Posterior vena cava (tissue), 2 donors: ENCODE measurements around the gene SEMA5B. TPM values are rescaled to one million over a fixed set of nuclear protein-coding genes. Genes with fewer than 3 reads are reported as not detected.

Experiments used
- DNase-seq: peaks from one replicate; pipeline ENCODE4 v3.0.0-alpha.2; 2020; ENCODE audit warnings: low spot score
- intact Hi-C, 2 donors: fragments of 100-400 bp; cut with DNase I; formaldehyde crosslinking; loops; one replicate each; pipeline versions ENCODE4 v1.14.1 to v1.14.2; 2022 to 2023
- long read RNA-seq, 2 donors: library from polyadenylated mRNA; unstranded; transcript quantifications; one replicate each; pipeline ENCODE4 v2.0.0, GENCODE V29; 2020 to 2021
- total RNA-seq, 2 donors: library from RNA; stranded (reverse); fragmentation: NEBNext Ultra II Directional; extraction: Animal tissue kit (Norgen Biotek cat#: 25700); gene quantifications; one replicate each; pipeline ENCODE4 v1.2.1, GENCODE V29; 2021
- donor health status: DM: yes; HTN: yes; CAD: no.
- donor health status: DM: yes; HTN: yes; CAD: no.

Gene SEMA5B
- total RNA-seq: 1 to 10 TPM in 1 of 2 donors, under 1 TPM in 1; 0.93 to 1.3 TPM
- long read RNA-seq, donor 1, partial matches to known transcripts: 1 of 1 reads
- long read RNA-seq, donor 1, other reads (novel, unspliced or antisense): 0 of 1 reads
- long read RNA-seq, donor 2, partial matches to known transcripts: 0 of 3 reads
- long read RNA-seq, donor 2, other reads (novel, unspliced or antisense): 3 of 3 reads

GRCh38 chr3:123027292-123028232 is at the start of gene SEMA5B:
Gene SEMA5B, minus strand, starts transcription at chr3:123027763. Its CDS starts 66,500 bp downstream, at chr3:122961263.
- DNase-seq: peak; percentile 81
- intact Hi-C loops: loop anchor here (2.0 kb wide), 3 partner anchors 27 to 85 kb away; no protein-coding TSS in a partner anchor

- intact Hi-C loops: no loop called here
- DNase-seq: no peak
Measured at GRCh38 chr3:123076496-123077418, 49.2 kb upstream of the SEMA5B start.

DNA sequence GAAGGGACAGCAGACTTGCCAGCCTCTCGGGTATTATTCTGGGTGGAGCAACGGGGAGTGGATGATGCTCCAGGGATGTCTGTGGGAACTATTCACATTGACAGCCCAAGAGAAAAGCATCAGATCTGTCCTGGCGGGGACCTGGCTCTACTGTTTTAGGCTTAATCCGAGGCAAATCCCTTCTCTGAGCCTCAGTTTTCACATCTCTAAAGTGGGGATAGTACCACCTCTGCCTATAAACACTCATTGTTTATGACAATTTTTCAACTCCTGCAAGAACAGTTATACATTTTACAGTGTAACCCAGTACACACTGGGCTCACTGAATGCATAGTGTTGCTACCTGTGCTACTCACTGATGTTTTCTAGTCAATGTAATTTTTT is 48.5 kb upstream of the SEMA5B start:
- no peak for DNase-seq
- intact Hi-C loops: no loop called here

- intact Hi-C loops: no loop called here
- no peak for DNase-seq
Measured at GRCh38 chr3:123075359-123075758, 47.8 kb upstream of the SEMA5B start.

- DNase-seq: no peak
- intact Hi-C loops: no loop called here
Measured at GRCh38 chr3:123072564-123072963, 45.0 kb upstream of the SEMA5B start.

GRCh38 chr3:123072152-123072551 is 44.6 kb upstream of the SEMA5B start:
- intact Hi-C loops: no loop called here
- DNase-seq: no peak

DNA sequence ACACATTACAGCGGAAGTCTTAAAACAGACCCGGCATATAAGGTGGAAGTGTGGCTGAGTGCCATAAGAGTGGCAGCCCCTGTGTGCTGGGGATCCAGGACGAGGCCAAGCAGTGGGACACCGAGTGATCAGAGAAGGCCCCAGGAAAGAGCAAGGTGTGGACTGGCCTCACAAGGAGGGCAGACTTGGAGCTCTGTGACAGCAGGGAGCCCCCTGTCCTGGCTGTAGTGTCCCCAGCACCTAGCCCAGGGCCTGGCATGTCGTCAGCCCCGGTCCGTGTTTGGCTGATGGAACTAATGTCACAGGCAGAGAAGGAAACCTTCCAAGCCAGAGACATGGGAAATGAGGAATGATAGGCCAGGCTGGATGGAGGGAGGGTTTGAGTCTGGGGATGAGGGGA is 44.0 kb upstream of the SEMA5B start:
- intact Hi-C loops: no loop called here
- DNase-seq: no peak

DNA sequence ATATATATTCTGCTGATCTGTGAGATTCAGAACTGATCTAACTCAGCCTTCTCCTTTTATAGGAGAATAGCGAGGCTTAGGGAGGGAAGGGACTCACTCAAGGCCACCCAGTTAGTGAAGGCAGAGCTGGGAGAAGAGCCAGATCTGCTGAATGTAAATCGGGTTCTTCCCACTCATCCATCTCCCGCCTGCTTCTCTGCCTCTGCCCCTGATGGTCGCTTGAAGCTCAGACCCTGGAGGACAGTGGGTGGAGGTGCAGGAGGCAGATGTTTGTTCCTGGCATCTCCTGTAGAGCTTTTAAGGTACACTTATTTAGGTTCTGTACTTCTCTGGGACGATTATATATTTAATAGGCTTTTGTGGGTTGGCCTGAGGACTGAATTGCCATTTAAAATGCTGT is 43.6 kb upstream of the SEMA5B start:
- DNase-seq: no peak
- intact Hi-C loops: no loop called here

- DNase-seq: no peak
- intact Hi-C loops: no loop called here
Measured at GRCh38 chr3:123070510-123070909, 42.9 kb upstream of the SEMA5B start.

GRCh38 chr3:123068601-123069381 is 41.2 kb upstream of the SEMA5B start:
- DNase-seq: no peak
- intact Hi-C loops: no loop called here

GRCh38 chr3:123067689-123068600 is 40.4 kb upstream of the SEMA5B start:
- DNase-seq: no peak
- intact Hi-C loops: no loop called here

GRCh38 chr3:123066896-123067688 is 39.5 kb upstream of the SEMA5B start, which contains the start of gene PDIA5:
Gene PDIA5, plus strand, starts transcription at chr3:123067025. Its CDS starts 140 bp downstream, at chr3:123067165.
- intact Hi-C loops: no loop called here
- DNase-seq: peak; percentile 97

DNA sequence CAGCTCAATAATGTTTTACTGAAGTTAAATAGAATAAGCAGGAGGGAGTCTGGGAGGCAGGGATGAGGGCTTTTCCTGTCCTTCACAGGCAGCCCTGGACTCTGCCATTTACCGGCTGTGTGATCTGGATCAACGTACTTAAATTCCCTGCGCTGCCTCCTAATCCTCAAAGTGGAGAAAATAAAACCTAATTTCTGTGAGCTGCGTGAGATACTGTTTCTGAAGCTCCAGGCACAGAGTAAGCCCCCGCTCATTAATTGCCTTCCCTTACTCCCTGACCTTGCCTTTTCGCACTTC is 39.0 kb upstream of the SEMA5B start:
- intact Hi-C loops: no loop called here
- DNase-seq: no peak

DNA sequence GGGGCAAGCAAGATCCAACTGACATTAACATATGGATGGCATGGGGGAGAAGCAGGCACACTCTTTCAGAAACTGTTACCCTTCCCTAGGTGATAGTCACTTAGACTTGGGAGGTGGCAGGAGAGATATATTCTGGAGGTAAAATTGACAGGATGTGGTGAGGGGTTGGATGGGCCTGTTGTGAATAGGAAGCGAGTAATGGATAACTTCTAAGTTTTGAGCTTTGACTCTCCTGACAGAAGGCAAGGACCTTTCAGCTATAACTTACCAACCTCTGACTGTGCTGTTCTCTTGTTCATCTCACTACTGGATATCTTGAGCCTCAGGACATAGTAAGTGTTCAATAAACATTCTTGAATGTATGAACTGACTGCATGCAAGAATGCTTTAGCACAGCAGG is 37.4 kb upstream of the SEMA5B start:
- intact Hi-C loops: no loop called here
- no peak for DNase-seq

- no peak for DNase-seq
- intact Hi-C loops: no loop called here
Measured at GRCh38 chr3:123064506-123064905, 36.9 kb upstream of the SEMA5B start.

DNA sequence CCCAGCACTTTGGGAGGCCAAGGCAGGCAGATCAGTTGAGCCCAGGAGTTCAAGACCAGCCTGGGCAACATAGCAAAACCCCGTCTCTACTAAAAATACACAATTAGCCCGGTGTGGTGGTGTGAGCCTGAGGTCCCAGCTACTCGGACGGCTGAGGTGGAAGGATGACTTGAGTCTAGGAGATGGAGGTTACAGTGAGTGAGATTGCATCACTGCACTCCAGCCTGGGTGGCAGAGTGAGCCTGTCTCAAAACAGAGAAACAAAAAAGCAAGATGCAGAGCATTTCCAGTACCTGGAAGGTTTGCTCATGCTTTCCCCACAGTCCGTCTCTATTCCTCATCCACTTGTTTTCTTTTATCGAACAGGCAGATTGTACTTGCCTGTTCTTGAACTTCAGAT is 35.5 kb upstream of the SEMA5B start:
- intact Hi-C loops: no loop called here
- DNase-seq: no peak

GRCh38 chr3:123061856-123062255 is 34.3 kb upstream of the SEMA5B start:
- DNase-seq: no peak
- intact Hi-C loops: no loop called here
